WTC11 (cell line): ENCODE results near the gene PHACTR3. TPM values are rescaled to one million over a fixed set of nuclear protein-coding genes. Genes with fewer than 3 reads are reported as not detected.

Experiments
- ATAC-seq: fragments of 200-7000 bp; cut with Tn5 transposase; 2 replicates; pipeline ENCODE4 v1.10.0; 2021; ENCODE audit warnings: mild to moderate bottlenecking, moderate library complexity
- CTCF ChIA-PET: fragments of 300-600 bp; sonication (Branson Sonifier 250); formaldehyde crosslinking; loops from one replicate; lab custom pipeline; 2021; ENCODE audit warnings: antibody characterized with exemption; lab: Charles Lee
- POLR2A ChIA-PET: fragments of 350-600 bp; sonication (Branson Sonifier 250); formaldehyde crosslinking; loops from one replicate; lab custom pipeline; 2021; ENCODE audit warnings: antibody characterized with exemption; lab: Charles Lee
- DNase-seq: peaks from one replicate; pipeline ENCODE4 v3.0.0; 2021; ENCODE audit warnings: low spot score
- H3K27ac Mint-ChIP-seq: 2 replicates; pipeline ENCODE4 v1.8.0; 2021; ENCODE audit warnings: mixed read lengths
- H3K27me3 Mint-ChIP-seq: 2 replicates; pipeline ENCODE4 v1.8.0; 2021; ENCODE audit warnings: low read depth, mild to moderate bottlenecking, moderate library complexity, mixed read lengths
- H3K36me3 Mint-ChIP-seq: 2 replicates; pipeline ENCODE4 v1.8.0; 2021; ENCODE audit warnings: mixed read lengths
- H3K4me1 Mint-ChIP-seq: 2 replicates; pipeline ENCODE4 v1.8.0; 2022; ENCODE audit warnings: mixed read lengths
- H3K4me3 Mint-ChIP-seq: 2 replicates; pipeline ENCODE4 v1.8.0; 2021; ENCODE audit warnings: mild to moderate bottlenecking, moderate library complexity, mixed read lengths
- H3K9me3 Mint-ChIP-seq: 2 replicates; pipeline ENCODE4 v1.8.0; 2021; ENCODE audit warnings: mixed read lengths
- CREB1 ChIP-seq: sonication (generic); formaldehyde crosslinking; IDR thresholded peaks from 2 replicates; pipeline ENCODE4 v1.8.0; 2023; ENCODE audit warnings: mild to moderate bottlenecking, missing genetic modification reagents
- CREM ChIP-seq: sonication (generic); formaldehyde crosslinking; IDR thresholded peaks from 2 replicates; pipeline ENCODE4 v1.8.1; 2022; ENCODE audit warnings: mild to moderate bottlenecking, missing genetic modification reagents, moderate library complexity
- EMX1 ChIP-seq: fragments of 250-450 bp; sonication (Bioruptor Pico); IDR thresholded peaks from 2 replicates; pipeline ENCODE4 v1.8.0; 2021; ENCODE audit warnings: mild to moderate bottlenecking
- ETV6 ChIP-seq: sonication (generic); formaldehyde crosslinking; IDR thresholded peaks from 2 replicates; pipeline ENCODE4 v1.8.1; 2022; ENCODE audit warnings: mild to moderate bottlenecking, missing genetic modification reagents
- FOXJ3 ChIP-seq: sonication (generic); formaldehyde crosslinking; IDR thresholded peaks from 2 replicates; pipeline ENCODE4 v1.9.0; 2021; ENCODE audit warnings: missing genetic modification reagents, mild to moderate bottlenecking, borderline replicate concordance
- GTF2I ChIP-seq: fragments of 250-450 bp; sonication (Bioruptor Pico); conservative IDR thresholded peaks from 2 replicates; pipeline ENCODE4 v1.4.0; 2021; ENCODE audit warnings: mild to moderate bottlenecking
- IRF2 ChIP-seq: sonication (generic); formaldehyde crosslinking; IDR thresholded peaks from 2 replicates; pipeline ENCODE4 v1.8.0; 2022; ENCODE audit warnings: low read depth, missing genetic modification reagents, borderline replicate concordance
- JUN ChIP-seq: sonication (generic); formaldehyde crosslinking; IDR thresholded peaks from 2 replicates; pipeline ENCODE4 v1.8.0; 2023; ENCODE audit warnings: mild to moderate bottlenecking, missing genetic modification reagents
- MXD4 ChIP-seq: fragments of 250-450 bp; sonication (Bioruptor Pico); IDR thresholded peaks from 2 replicates; pipeline ENCODE4 v1.8.0; 2021; ENCODE audit warnings: mild to moderate bottlenecking, moderate library complexity, borderline replicate concordance
- MYBL2 ChIP-seq: sonication (generic); formaldehyde crosslinking; IDR thresholded peaks from 2 replicates; pipeline ENCODE4 v1.8.1; 2023; ENCODE audit warnings: mild to moderate bottlenecking, moderate library complexity, missing genetic modification reagents
- NR1H2 ChIP-seq: sonication (generic); formaldehyde crosslinking; IDR thresholded peaks from 2 replicates; pipeline ENCODE4 v1.9.0; 2021; ENCODE audit warnings: mild to moderate bottlenecking, moderate library complexity, missing genetic modification reagents
- SMAD3 ChIP-seq: sonication (generic); formaldehyde crosslinking; IDR thresholded peaks from 2 replicates; pipeline ENCODE4 v1.8.0; 2022; ENCODE audit warnings: missing genetic modification reagents, mild to moderate bottlenecking, borderline replicate concordance
- STAT6 ChIP-seq: sonication (generic); formaldehyde crosslinking; conservative IDR thresholded peaks from 2 replicates; pipeline ENCODE4 v1.8.1; 2023; ENCODE audit warnings: mild to moderate bottlenecking, low read depth, missing genetic modification reagents, moderate library complexity
- ZBTB21 ChIP-seq: sonication (generic); formaldehyde crosslinking; IDR thresholded peaks from 2 replicates; pipeline ENCODE4 v1.8.1; 2023; ENCODE audit warnings: mild to moderate bottlenecking, missing genetic modification reagents, borderline replicate concordance
- total RNA-seq: library from RNA; stranded (reverse); gene quantifications from 3 replicates; pipeline ENCODE4 v1.2.3, GENCODE V29; 2021
- TF ChIP-seq, protein P1 (sequence below): fragments of 250-450 bp; sonication (Bioruptor Pico); IDR thresholded peaks from 2 replicates; pipeline ENCODE4 v1.9.0; 2021; ENCODE audit warnings: moderate library complexity, mild to moderate bottlenecking, inconsistent platforms, borderline replicate concordance
- TF ChIP-seq, protein P2 (sequence below): sonication (generic); formaldehyde crosslinking; IDR thresholded peaks from 2 replicates; pipeline ENCODE4 v1.8.0; 2023; ENCODE audit warnings: missing genetic modification reagents
- TF ChIP-seq, protein P3 (sequence below): sonication (generic); formaldehyde crosslinking; IDR thresholded peaks from 2 replicates; pipeline ENCODE4 v1.8.0; 2023; ENCODE audit warnings: missing genetic modification reagents, mild to moderate bottlenecking, borderline replicate concordance
- TF ChIP-seq, protein P4 (sequence below): sonication (generic); formaldehyde crosslinking; IDR thresholded peaks from 2 replicates; pipeline ENCODE4 v1.8.1; 2023; ENCODE audit warnings: mild to moderate bottlenecking, missing genetic modification reagents, moderate library complexity
- TF ChIP-seq, protein P5 (sequence below): fragments of 250-450 bp; sonication (Bioruptor Pico); IDR thresholded peaks from 2 replicates; pipeline ENCODE4 v1.9.0; 2021; ENCODE audit warnings: mild to moderate bottlenecking

The PHACTR3 gene
- total RNA-seq, 1 experiment from 2014 or later, result 0.28 TPM

- Mint-ChIP-seq H3K4me3 (no peak overlapping the region), H3K4me1 (0 out of 2 replicates have a peak, but pooled peaks cover 2% of the 10 kb centered on the region), H3K27me3 (peaks cover 56% of the 10 kb centered on the region), H3K9me3 (no peaks in the 10 kb centered on the region), H3K27ac (no peak overlapping the region), H3K36me3 (no peaks in the 10 kb centered on the region)
- TF ChIP-seq ETV6 (CRISPR knock-in tag) (no peak), SMAD3 (CRISPR knock-in tag) (no peak), CREM (CRISPR knock-in tag) (no peak), CREB1 (CRISPR knock-in tag) (no peak), MXD4 (CRISPR knock-in tag) (no peak), IRF2 (CRISPR knock-in tag) (no peak), MYBL2 (CRISPR knock-in tag) (no peak), STAT6 (no peak), EMX1 (CRISPR knock-in tag) (no peak), JUN (no peak), ZBTB21 (CRISPR knock-in tag) (no peak), NR1H2 (CRISPR knock-in tag) (no peak), FOXJ3 (CRISPR knock-in tag) (no peak), GTF2I (CRISPR knock-in tag) (no peak)
- TF ChIP-seq, protein P1, sequence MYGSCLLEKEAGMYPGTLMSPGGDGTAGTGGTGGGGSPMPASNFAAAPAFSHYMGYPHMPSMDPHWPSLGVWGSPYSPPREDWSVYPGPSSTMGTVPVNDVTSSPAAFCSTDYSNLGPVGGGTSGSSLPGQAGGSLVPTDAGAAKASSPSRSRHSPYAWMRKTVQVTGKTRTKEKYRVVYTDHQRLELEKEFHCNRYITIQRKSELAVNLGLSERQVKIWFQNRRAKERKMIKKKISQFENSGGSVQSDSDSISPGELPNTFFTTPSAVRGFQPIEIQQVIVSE (CRISPR knock-in tag), result no peak
- TF ChIP-seq, protein P2, sequence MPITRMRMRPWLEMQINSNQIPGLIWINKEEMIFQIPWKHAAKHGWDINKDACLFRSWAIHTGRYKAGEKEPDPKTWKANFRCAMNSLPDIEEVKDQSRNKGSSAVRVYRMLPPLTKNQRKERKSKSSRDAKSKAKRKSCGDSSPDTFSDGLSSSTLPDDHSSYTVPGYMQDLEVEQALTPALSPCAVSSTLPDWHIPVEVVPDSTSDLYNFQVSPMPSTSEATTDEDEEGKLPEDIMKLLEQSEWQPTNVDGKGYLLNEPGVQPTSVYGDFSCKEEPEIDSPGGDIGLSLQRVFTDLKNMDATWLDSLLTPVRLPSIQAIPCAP (CRISPR knock-in tag), result no peak
- TF ChIP-seq, protein P3, sequence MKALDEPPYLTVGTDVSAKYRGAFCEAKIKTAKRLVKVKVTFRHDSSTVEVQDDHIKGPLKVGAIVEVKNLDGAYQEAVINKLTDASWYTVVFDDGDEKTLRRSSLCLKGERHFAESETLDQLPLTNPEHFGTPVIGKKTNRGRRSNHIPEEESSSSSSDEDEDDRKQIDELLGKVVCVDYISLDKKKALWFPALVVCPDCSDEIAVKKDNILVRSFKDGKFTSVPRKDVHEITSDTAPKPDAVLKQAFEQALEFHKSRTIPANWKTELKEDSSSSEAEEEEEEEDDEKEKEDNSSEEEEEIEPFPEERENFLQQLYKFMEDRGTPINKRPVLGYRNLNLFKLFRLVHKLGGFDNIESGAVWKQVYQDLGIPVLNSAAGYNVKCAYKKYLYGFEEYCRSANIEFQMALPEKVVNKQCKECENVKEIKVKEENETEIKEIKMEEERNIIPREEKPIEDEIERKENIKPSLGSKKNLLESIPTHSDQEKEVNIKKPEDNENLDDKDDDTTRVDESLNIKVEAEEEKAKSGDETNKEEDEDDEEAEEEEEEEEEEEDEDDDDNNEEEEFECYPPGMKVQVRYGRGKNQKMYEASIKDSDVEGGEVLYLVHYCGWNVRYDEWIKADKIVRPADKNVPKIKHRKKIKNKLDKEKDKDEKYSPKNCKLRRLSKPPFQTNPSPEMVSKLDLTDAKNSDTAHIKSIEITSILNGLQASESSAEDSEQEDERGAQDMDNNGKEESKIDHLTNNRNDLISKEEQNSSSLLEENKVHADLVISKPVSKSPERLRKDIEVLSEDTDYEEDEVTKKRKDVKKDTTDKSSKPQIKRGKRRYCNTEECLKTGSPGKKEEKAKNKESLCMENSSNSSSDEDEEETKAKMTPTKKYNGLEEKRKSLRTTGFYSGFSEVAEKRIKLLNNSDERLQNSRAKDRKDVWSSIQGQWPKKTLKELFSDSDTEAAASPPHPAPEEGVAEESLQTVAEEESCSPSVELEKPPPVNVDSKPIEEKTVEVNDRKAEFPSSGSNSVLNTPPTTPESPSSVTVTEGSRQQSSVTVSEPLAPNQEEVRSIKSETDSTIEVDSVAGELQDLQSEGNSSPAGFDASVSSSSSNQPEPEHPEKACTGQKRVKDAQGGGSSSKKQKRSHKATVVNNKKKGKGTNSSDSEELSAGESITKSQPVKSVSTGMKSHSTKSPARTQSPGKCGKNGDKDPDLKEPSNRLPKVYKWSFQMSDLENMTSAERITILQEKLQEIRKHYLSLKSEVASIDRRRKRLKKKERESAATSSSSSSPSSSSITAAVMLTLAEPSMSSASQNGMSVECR, result no peak
- TF ChIP-seq, protein P4, sequence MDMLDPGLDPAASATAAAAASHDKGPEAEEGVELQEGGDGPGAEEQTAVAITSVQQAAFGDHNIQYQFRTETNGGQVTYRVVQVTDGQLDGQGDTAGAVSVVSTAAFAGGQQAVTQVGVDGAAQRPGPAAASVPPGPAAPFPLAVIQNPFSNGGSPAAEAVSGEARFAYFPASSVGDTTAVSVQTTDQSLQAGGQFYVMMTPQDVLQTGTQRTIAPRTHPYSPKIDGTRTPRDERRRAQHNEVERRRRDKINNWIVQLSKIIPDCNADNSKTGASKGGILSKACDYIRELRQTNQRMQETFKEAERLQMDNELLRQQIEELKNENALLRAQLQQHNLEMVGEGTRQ, result no peak
- TF ChIP-seq, protein P5, sequence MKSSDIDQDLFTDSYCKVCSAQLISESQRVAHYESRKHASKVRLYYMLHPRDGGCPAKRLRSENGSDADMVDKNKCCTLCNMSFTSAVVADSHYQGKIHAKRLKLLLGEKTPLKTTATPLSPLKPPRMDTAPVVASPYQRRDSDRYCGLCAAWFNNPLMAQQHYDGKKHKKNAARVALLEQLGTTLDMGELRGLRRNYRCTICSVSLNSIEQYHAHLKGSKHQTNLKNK (CRISPR knock-in tag), result no peak
- ATAC-seq (no peak), DNase-seq (no peak)
- POLR2A ChIA-PET, result no interaction called here
- CTCF ChIA-PET, result no interaction called here
Measured at GRCh38 chr20:59673998-59674445, 69.7 kb downstream of the PHACTR3 start.
